Measurements from ENCODE around the gene NR4A1. TPM values are rescaled to one million over a fixed set of nuclear protein-coding genes. Genes with fewer than 3 reads are reported as not detected.

Gene NR4A1
- total and polyA plus RNA-seq, 7 donors: 17.5 to 92.8 (median 50.2) TPM

DNA sequence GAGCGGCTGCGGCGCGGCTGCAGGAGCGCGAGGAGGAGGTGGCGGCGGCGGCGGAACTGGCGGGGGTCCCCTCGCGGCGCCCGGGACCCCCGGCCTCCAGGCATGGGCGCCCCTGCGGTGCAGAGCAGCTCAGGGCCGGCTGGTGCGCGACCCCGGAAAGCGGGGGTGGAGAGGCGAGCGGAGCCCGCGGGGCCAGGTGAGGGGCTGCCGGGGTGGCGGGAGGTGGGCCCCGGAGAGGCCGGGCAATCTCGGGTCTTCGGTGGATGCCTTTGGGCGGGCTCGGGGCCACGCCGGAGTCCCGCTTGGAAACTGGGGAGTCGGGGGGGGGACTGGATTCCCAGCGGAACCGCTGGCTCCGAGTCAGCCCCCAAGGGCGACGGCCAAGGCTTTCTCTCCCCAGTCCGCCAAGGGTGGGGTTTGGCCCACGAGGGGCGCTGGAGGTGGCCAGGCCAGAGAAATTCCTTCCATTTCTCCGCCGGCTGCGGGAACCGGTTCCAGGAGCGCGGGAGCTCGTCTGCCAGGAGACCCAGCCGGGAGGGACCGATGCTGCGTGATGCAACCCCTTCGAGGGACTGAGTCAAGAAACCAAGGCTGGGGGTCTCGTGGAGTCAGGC lies 13.9 kb upstream of the NR4A1 start:
- Histone ChIP-seq H3K36me3 (ENCODE audit: insufficient read depth in 1 of 2, low read depth in 1 of 2) (no peaks in the 10 kb centered on the region), H3K9me3 (no peaks in the 10 kb centered on the region), H3K27me3 (ENCODE audit: insufficient read depth in 3 of 3, low read length in 2 of 3) (no peaks in the 10 kb centered on the region), H3K4me3 (peak overlapping the region; percentile 76), H3K4me1 (peaks cover 57% of the 10 kb centered on the region), H3K27ac (peak overlapping the region; percentile 93)
- intact Hi-C loops (cut with DNase I): no loop called here
- WGBS, 3 donors: 1% methylated on average over 25 to 59 of the region's 59 CpGs
- DNase-seq (peak; percentile 82 to 84), ATAC-seq (no peak)
- TF ChIP-seq, protein P1, sequence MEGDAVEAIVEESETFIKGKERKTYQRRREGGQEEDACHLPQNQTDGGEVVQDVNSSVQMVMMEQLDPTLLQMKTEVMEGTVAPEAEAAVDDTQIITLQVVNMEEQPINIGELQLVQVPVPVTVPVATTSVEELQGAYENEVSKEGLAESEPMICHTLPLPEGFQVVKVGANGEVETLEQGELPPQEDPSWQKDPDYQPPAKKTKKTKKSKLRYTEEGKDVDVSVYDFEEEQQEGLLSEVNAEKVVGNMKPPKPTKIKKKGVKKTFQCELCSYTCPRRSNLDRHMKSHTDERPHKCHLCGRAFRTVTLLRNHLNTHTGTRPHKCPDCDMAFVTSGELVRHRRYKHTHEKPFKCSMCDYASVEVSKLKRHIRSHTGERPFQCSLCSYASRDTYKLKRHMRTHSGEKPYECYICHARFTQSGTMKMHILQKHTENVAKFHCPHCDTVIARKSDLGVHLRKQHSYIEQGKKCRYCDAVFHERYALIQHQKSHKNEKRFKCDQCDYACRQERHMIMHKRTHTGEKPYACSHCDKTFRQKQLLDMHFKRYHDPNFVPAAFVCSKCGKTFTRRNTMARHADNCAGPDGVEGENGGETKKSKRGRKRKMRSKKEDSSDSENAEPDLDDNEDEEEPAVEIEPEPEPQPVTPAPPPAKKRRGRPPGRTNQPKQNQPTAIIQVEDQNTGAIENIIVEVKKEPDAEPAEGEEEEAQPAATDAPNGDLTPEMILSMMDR (IDR thresholded peaks at IDR 0.05): no peak

DNA sequence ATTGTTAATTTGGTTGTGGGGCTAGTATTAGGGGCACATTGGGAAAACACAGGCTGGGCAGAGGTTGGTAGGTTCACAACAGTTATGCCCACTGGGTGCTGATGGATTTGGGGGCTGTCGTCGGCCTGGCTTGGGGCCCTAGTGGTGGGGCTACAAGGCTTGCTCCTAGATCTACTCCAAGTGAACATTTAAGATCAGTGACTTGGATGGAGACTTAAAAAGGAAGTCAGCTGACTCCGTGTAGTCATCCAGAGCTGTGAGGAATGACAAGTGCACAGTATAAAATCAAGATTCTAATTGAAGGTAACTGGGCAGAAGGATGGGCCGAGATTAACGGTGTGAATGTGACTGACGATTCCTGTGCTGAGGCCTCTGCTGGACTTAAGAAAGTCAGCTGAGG lies 12.8 kb upstream of the NR4A1 start:
- H3K27ac ChIP-seq: peak overlapping the region; percentile 93

DNA sequence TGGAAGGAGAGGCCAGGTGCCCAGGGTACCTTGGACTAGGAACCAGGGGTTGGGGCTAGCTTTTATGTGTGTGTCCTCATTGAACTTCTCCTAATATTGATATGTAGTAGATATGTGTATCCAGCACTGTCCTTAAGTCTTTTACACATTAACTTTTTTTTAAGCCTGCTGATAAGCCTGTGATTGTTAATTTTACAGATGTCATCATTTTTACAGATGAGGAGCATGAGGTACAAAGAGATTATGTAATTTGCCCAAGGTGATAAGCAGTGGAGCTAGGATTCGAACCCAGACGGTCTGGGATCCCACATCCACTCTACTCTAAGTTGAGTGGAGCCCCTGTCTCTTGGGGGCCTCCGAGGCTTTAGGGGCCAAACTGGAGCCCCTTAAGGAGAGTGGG lies 10.2 kb upstream of the NR4A1 start:
- 84 to 91% (median 85%) methylated on average over 3 of the region's 3 CpGs for WGBS, 3 donors
- no peak overlapping the region for H3K4me3 ChIP-seq
- ATAC-seq: no peak

More for the DNA sequence above, 12.8 kb upstream of the NR4A1 start:
- Histone ChIP-seq H3K9me3 (no peaks in the 10 kb centered on the region), H3K4me3 (peak overlapping the region; percentile 76), H3K36me3 (ENCODE audit: insufficient read depth in 1 of 2, low read depth in 1 of 2) (no peaks in the 10 kb centered on the region), H3K27me3 (ENCODE audit: insufficient read depth in 3 of 3, low read length in 2 of 3) (no peaks in the 10 kb centered on the region), H3K4me1 (peaks cover 58% of the 10 kb centered on the region)
- DNase-seq (no peak), ATAC-seq (no peak)
- TF ChIP-seq, protein P1 (IDR thresholded peaks at IDR 0.05): no peak
- 43 to 68% (median 49%) methylated on average over 6 of the region's 6 CpGs for WGBS, 3 donors
- intact Hi-C loops (cut with DNase I): no loop called here

DNA sequence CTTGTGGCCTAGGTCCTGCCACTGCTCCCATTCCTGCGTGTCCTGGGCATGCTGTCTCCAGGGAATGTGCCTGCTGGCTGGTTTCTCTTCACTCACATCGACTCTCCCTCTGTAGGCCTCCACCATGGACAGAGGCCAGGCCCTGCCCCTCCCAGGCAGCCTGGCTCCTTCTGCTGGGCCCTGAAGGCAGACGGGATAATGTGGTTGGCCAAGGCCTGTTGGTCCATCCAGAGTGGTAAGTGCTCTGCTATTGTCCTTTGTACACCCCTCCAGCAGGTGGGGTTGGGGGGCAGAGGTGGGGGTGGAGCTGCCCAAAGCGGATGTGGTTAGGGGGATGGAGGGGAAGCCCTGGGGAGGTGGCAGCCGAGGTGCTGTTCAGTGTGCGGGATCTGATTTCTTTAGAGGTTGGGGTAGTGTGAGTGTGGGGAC lies 9.5 kb upstream of the NR4A1 start:
- Histone ChIP-seq H3K36me3 (ENCODE audit: insufficient read depth in 1 of 2, low read depth in 1 of 2) (no peaks in the 10 kb centered on the region), H3K27ac (peak overlapping the region; percentile 93), H3K9me3 (no peaks in the 10 kb centered on the region), H3K4me1 (peaks cover 54% of the 10 kb centered on the region), H3K27me3 (ENCODE audit: insufficient read depth in 3 of 3, low read length in 2 of 3) (no peaks in the 10 kb centered on the region), H3K4me3 (no peak overlapping the region)
- 45 to 61% (median 45%) methylated on average over 6 of the region's 6 CpGs for WGBS, 3 donors
- DNase-seq (no peak), ATAC-seq (peak in 1 of 4 donors; percentile 3)
- intact Hi-C loops (cut with DNase I): no loop called here
- TF ChIP-seq, protein P1 (IDR thresholded peaks at IDR 0.05): no peak

More for the DNA sequence above, 10.2 kb upstream of the NR4A1 start:
- H3K27ac ChIP-seq: peak overlapping the region; percentile 93
- no peaks in the 10 kb centered on the region for H3K27me3 ChIP-seq (ENCODE audit: insufficient read depth in 3 of 3, low read length in 2 of 3)
- DNase-seq: no peak
- intact Hi-C loops (cut with DNase I): no loop called here
- H3K36me3 ChIP-seq (ENCODE audit: insufficient read depth in 1 of 2, low read depth in 1 of 2): no peaks in the 10 kb centered on the region
- H3K4me1 ChIP-seq: peaks cover 54% of the 10 kb centered on the region
- TF ChIP-seq, protein P1 (IDR thresholded peaks at IDR 0.05): no peak
- H3K9me3 ChIP-seq: no peaks in the 10 kb centered on the region

Measured in psoas muscle (tissue), 8 donors.